A549 (cell line): Measurements from ENCODE around the gene FAM171A1. TPM values are rescaled to one million over a fixed set of nuclear protein-coding genes. Genes with fewer than 3 reads are reported as not detected.
A peak's percentile ranks its signal among the peaks of the same experiment; 100 is the strongest.

Experiments
- ATAC-seq, 2 experiments: fragments of 200-7000 bp in 1 of 2; fragments of >200 bp in 1 of 2; cut with Nextera tagmentation in 1 of 2; cut with Tn5 transposase in 1 of 2; 3 replicates each; pipeline versions ENCODE4 v1.8.0 to v1.9.1; 2018 to 2020; ENCODE audit warnings: mild to moderate bottlenecking in 1 of 2, moderate library complexity in 1 of 2
- CTCF ChIA-PET: fragments of 300-600 bp; sonication (Branson Sonifier 250); formaldehyde crosslinking; extraction: SDS; loops from one replicate; lab custom pipeline; 2021; ENCODE audit warnings: antibody characterized with exemption, inconsistent platforms; lab: Yijun Ruan, JAX
- POLR2A ChIA-PET: fragments of 350-600 bp; formaldehyde crosslinking; extraction: SDS; loops from one replicate; lab custom pipeline; 2021; ENCODE audit warnings: antibody characterized with exemption, inconsistent platforms; lab: Yijun Ruan, JAX
- DNase-seq, 2 experiments: peaks; one replicate each; pipeline versions ENCODE4 v3.0.0 to v3.0.0-alpha.2; 2011 to 2016; ENCODE audit warnings: low read depth in 1 of 2, low spot score in 1 of 2
- FAIRE-seq: peaks from 2 replicates; lab custom pipeline; 2011; peaks lifted over from hg19 to GRCh38; lab: Jason Lieb, UNC
- H3K27ac ChIP-seq, 2 experiments: fragments of >200 bp; sonication (Bioruptor Twin); formaldehyde crosslinking; 3 replicates each; pipeline ENCODE4 v1.5.1; 2016 to 2017
- H3K4me1 ChIP-seq: fragments of >200 bp; sonication (Bioruptor Twin); formaldehyde crosslinking; 3 replicates; pipeline ENCODE4 v1.6.1; 2016
- H3K4me2 ChIP-seq: fragments of >200 bp; sonication (Bioruptor Twin); formaldehyde crosslinking; 3 replicates; pipeline ENCODE4 v1.6.1; 2016
- H3K4me3 ChIP-seq: fragments of >200 bp; sonication (Bioruptor Twin); formaldehyde crosslinking; 3 replicates; pipeline ENCODE4 v1.5.1; 2016
- H3K9me3 ChIP-seq: fragments of >200 bp; sonication (Bioruptor Twin); formaldehyde crosslinking; 3 replicates; pipeline ENCODE4 v1.6.1; 2016
- CEBPB ChIP-seq, 2 experiments: fragments of >200 bp in 1 of 2; sonication (Bioruptor Twin) in 1 of 2; formaldehyde crosslinking in 1 of 2; IDR thresholded peaks; 2 replicates each; pipeline ENCODE4 v1.6.1; 2012 to 2016
- CHD2 ChIP-seq: fragments of 150-350 bp; IDR thresholded peaks from 2 replicates; pipeline ENCODE4 v1.6.1; 2014; ENCODE audit warnings: low read length; ENCODE audit not compliant: partially characterized antibody
- CHD4 ChIP-seq: fragments of 200-600 bp; sonication (generic); IDR thresholded peaks from 2 replicates; pipeline ENCODE4 v1.6.1; 2016; ENCODE audit warnings: antibody characterized with exemption, mild to moderate bottlenecking, borderline replicate concordance
- EHF ChIP-seq: fragments of 250-450 bp; sonication (Bioruptor Pico); IDR thresholded peaks from 2 replicates; pipeline ENCODE4 v1.5.0; 2020; ENCODE audit warnings: mild to moderate bottlenecking
- FOXS1 ChIP-seq: fragments of 250-450 bp; sonication (Bioruptor Pico); IDR thresholded peaks from 2 replicates; pipeline ENCODE4 v1.5.0; 2020; ENCODE audit warnings: mild to moderate bottlenecking, moderate library complexity
- HEYL ChIP-seq: fragments of 250-450 bp; sonication (Bioruptor Pico); IDR thresholded peaks from 2 replicates; pipeline ENCODE4 v1.8.0; 2021; ENCODE audit warnings: mild to moderate bottlenecking, moderate library complexity
- HOXB5 ChIP-seq: fragments of 250-450 bp; sonication (Bioruptor Pico); IDR thresholded peaks from 2 replicates; pipeline ENCODE4 v1.5.0; 2020; ENCODE audit warnings: mild to moderate bottlenecking, moderate library complexity
- JUN ChIP-seq, 2 experiments: fragments of >200 bp; sonication (Bioruptor Twin); formaldehyde crosslinking; IDR thresholded peaks; 2 replicates in 1 of 2; 3 replicates in 1 of 2; pipeline ENCODE4 v1.6.1; 2016 to 2017
- JUNB ChIP-seq: fragments of >200 bp; sonication (Bioruptor Twin); formaldehyde crosslinking; IDR thresholded peaks from 2 replicates; pipeline ENCODE4 v1.6.1; 2016
- MAZ ChIP-seq: fragments of 150-350 bp; IDR thresholded peaks from 2 replicates; pipeline ENCODE4 v1.6.1; 2014; ENCODE audit warnings: antibody characterized with exemption, low read depth, low read length, borderline replicate concordance
- MYC ChIP-seq: IDR thresholded peaks from 2 replicates; pipeline ENCODE4 v1.6.1; 2012; ENCODE audit warnings: mild to moderate bottlenecking, inconsistent platforms, low read length, improper control_type of control experiment, borderline replicate concordance
- NFE2L2 ChIP-seq: fragments of 150-350 bp; conservative IDR thresholded peaks from 2 replicates; pipeline ENCODE4 v1.6.1; 2014; ENCODE audit warnings: low read length
- NPAS2 ChIP-seq: fragments of 250-450 bp; sonication (Bioruptor Pico); IDR thresholded peaks from 2 replicates; pipeline ENCODE4 v1.8.0; 2022; ENCODE audit warnings: mild to moderate bottlenecking, moderate library complexity, borderline replicate concordance
- NR3C1 ChIP-seq: fragments of >200 bp; sonication (Bioruptor Twin); formaldehyde crosslinking; IDR thresholded peaks from 3 replicates; pipeline ENCODE4 v1.6.1; 2017
- PBX3 ChIP-seq: IDR thresholded peaks from 2 replicates; pipeline ENCODE4 v1.6.1; 2012
- POLR2A ChIP-seq: IDR thresholded peaks from 2 replicates; pipeline ENCODE4 v1.6.1; 2012; ENCODE audit warnings: mild to moderate bottlenecking, low read length
- POLR2AphosphoS2 ChIP-seq: conservative IDR thresholded peaks from 2 replicates; pipeline ENCODE4 v1.6.1; 2012; ENCODE audit warnings: low read length, improper control_type of control experiment, inconsistent platforms
- RAD21 ChIP-seq, 2 experiments: fragments of >200 bp in 1 of 2; sonication (Bioruptor Twin) in 1 of 2; formaldehyde crosslinking in 1 of 2; IDR thresholded peaks in 1 of 2; conservative IDR thresholded peaks in 1 of 2; 2 replicates in 1 of 2; 3 replicates in 1 of 2; pipeline ENCODE4 v1.6.1; 2012 to 2018; ENCODE audit warnings: inconsistent platforms in 1 of 2
- RCOR1 ChIP-seq: fragments of 150-350 bp; IDR thresholded peaks from 2 replicates; pipeline ENCODE4 v1.6.1; 2014; ENCODE audit warnings: antibody characterized with exemption, low read length, low read depth
- SMC3 ChIP-seq: fragments of >200 bp; sonication (Bioruptor Twin); formaldehyde crosslinking; IDR thresholded peaks from 3 replicates; pipeline ENCODE4 v1.6.1; 2018; ENCODE audit warnings: inconsistent platforms
- USF2 ChIP-seq: fragments of 450-650 bp; IDR thresholded peaks from 2 replicates; pipeline ENCODE4 v1.6.1; 2014; ENCODE audit warnings: antibody characterized with exemption
- ZC3H11A ChIP-seq: fragments of 450-650 bp; IDR thresholded peaks from 2 replicates; pipeline ENCODE4 v1.6.1; 2014; ENCODE audit warnings: antibody characterized with exemption, mild to moderate bottlenecking
- ZFP36 ChIP-seq: fragments of 450-650 bp; IDR thresholded peaks from 2 replicates; pipeline ENCODE4 v1.6.1; 2014; ENCODE audit warnings: borderline replicate concordance; ENCODE audit not compliant: partially characterized antibody
- ZNF302 ChIP-seq: fragments of 250-450 bp; sonication (Bioruptor Pico); IDR thresholded peaks from 2 replicates; pipeline ENCODE4 v1.9.0; 2021; ENCODE audit warnings: inconsistent platforms, mild to moderate bottlenecking, moderate library complexity
- ZSCAN20 ChIP-seq: fragments of 250-450 bp; sonication (Bioruptor Pico); IDR thresholded peaks from 2 replicates; pipeline ENCODE4 v1.8.0; 2022; ENCODE audit warnings: mild to moderate bottlenecking, moderate library complexity
- WGBS: methylation state at CpG from one replicate; pipeline ENCODE4 v1.1.6; 2017; ENCODE audit errors: missing lambda C conversion rate; 5-methylcytosine and 5-hydroxymethylcytosine counted together
- polyA plus RNA-seq, 4 experiments: library from polyadenylated mRNA; depleted of rRNA in 3 of 4; stranded (reverse); fragments of >200 nt; fragmentation: RNase III in 1 of 4; extraction: RNeasy Plus Mini Kit Qiagen cat#74134 plus additional on column Dnase treatment in 1 of 4; gene quantifications; 2 replicates in 3 of 4; 3 replicates in 1 of 4; pipeline ENCODE4 v1.2.3, GENCODE V29; 2011 to 2017

Gene FAM171A1
- polyA plus RNA-seq, 2 of the 4 experiments (the other 2 are of a cell fraction), result 13.8 to 15.2 TPM

GRCh38 chr10:15228426-15228825 is 142.7 kb downstream of the FAM171A1 start:
- TF ChIP-seq NPAS2 (CRISPR knock-in tag), result no peak
- TF ChIP-seq RCOR1, result no peak
- TF ChIP-seq SMC3, result no peak
- TF ChIP-seq NFE2L2, result no peak
- TF ChIP-seq CHD2, result no peak
- no peak for TF ChIP-seq ZSCAN20 (CRISPR knock-in tag)
- TF ChIP-seq ZFP36, result no peak
- no peak for TF ChIP-seq PBX3
- H3K9me3 ChIP-seq, result no peaks in the 10 kb centered on the region
- POLR2A ChIA-PET, result no interaction called here
- CTCF ChIA-PET, result interaction anchor here (1.4 kb wide), 1 partner anchor 8 kb away, joined by 3 read pairs; no protein-coding TSS in a partner anchor
- H3K4me1 ChIP-seq, result no peaks in the 10 kb centered on the region
- no peak for FAIRE-seq
- ATAC-seq, result no peak
- no peak for DNase-seq
- H3K27ac ChIP-seq, result no peak overlapping the region
- H3K4me3 ChIP-seq, result no peak overlapping the region
- H3K4me2 ChIP-seq, result no peak overlapping the region
- 83% methylated on average over 8 of the region's 8 CpGs for WGBS

- Histone ChIP-seq H3K4me2 (no peak overlapping the region), H3K9me3 (no peaks in the 10 kb centered on the region), H3K4me3 (no peak overlapping the region), H3K27ac (no peak overlapping the region), H3K4me1 (no peaks in the 10 kb centered on the region)
- DNase-seq, result no peak
- ChIA-PET CTCF (interaction anchor here (1.4 kb wide), 1 partner anchor 8 kb away, joined by 3 read pairs; no protein-coding TSS in a partner anchor), POLR2A (no interaction called here)
- WGBS, result 76% methylated on average over 5 of the region's 5 CpGs
- TF ChIP-seq CHD4 (no peak), JUNB (no peak), JUN (IDR thresholded peaks at IDR 0.05) (no peak), ZNF302 (CRISPR knock-in tag) (no peak), CHD2 (no peak), NPAS2 (CRISPR knock-in tag) (no peak), POLR2A (no peak)
- FAIRE-seq, result peak; percentile 32
- no peak for ATAC-seq
Observed at GRCh38 chr10:15227611-15228372, 143.3 kb downstream of the FAM171A1 start.

- ATAC-seq (no peak), DNase-seq (no peak), FAIRE-seq (no peak)
- TF ChIP-seq EHF (CRISPR knock-in tag) (no peak), ZFP36 (no peak), RCOR1 (no peak), ZSCAN20 (CRISPR knock-in tag) (no peak), ZNF302 (CRISPR knock-in tag) (no peak), MAZ (no peak), HOXB5 (CRISPR knock-in tag) (no peak), NR3C1 (no peak), USF2 (no peak), MYC (no peak), NFE2L2 (no peak), CEBPB (IDR thresholded peaks at IDR 0.05) (no peak), ZC3H11A (no peak), RAD21 (conservative IDR thresholded peaks at IDR 0.05 in 1 of 2, IDR thresholded peaks at IDR 0.05 in 1 of 2) (no peak), POLR2AphosphoS2 (no peak), HEYL (no peak), FOXS1 (CRISPR knock-in tag) (no peak)
- CTCF ChIA-PET, result no interaction called here
- no peaks in the 10 kb centered on the region for H3K9me3 ChIP-seq
- POLR2A ChIA-PET, result no interaction called here
- H3K27ac ChIP-seq, result no peak overlapping the region
- no peaks in the 10 kb centered on the region for H3K4me1 ChIP-seq
- 93% methylated on average over 7 of the region's 10 CpGs for WGBS
- H3K4me3 ChIP-seq, result no peak overlapping the region
- H3K4me2 ChIP-seq, result no peak overlapping the region
Observed at GRCh38 chr10:15225511-15225910, 145.6 kb downstream of the FAM171A1 start.
